Measurements from ENCODE around the gene SEC61B. TPM values are rescaled to one million over a fixed set of nuclear protein-coding genes. Genes with fewer than 3 reads are reported as not detected.

Gene SEC61B
- total RNA-seq, 1 donor from 2014 or later: 129 TPM

DNA sequence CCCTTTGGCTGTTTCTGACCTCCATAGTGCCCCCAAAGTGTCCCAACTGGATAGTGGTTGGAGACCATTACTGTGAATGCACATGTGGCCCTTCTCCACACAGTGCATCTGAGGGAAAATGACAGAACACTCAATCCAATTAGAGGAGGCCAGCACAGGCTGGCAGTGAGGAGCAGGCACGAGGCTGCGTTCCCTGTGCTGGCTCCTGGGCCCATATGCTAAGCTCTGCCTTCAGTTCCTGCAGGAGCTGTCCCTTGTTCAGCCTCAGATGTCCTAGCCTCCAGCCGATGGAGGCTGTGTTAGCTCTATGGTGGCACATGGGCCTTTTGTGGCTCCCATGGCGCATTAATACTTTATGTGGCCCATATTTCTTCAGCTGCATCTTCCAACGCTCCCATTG lies 36.1 kb upstream of the SEC61B start:
- no peak overlapping the region for H3K4me3 Mint-ChIP-seq
- peaks cover 68% of the 10 kb centered on the region for H3K27me3 Mint-ChIP-seq (ENCODE audit: low read depth)
- no peaks in the 10 kb centered on the region for H3K9me3 Mint-ChIP-seq
- TF ChIP-seq, protein P1, sequence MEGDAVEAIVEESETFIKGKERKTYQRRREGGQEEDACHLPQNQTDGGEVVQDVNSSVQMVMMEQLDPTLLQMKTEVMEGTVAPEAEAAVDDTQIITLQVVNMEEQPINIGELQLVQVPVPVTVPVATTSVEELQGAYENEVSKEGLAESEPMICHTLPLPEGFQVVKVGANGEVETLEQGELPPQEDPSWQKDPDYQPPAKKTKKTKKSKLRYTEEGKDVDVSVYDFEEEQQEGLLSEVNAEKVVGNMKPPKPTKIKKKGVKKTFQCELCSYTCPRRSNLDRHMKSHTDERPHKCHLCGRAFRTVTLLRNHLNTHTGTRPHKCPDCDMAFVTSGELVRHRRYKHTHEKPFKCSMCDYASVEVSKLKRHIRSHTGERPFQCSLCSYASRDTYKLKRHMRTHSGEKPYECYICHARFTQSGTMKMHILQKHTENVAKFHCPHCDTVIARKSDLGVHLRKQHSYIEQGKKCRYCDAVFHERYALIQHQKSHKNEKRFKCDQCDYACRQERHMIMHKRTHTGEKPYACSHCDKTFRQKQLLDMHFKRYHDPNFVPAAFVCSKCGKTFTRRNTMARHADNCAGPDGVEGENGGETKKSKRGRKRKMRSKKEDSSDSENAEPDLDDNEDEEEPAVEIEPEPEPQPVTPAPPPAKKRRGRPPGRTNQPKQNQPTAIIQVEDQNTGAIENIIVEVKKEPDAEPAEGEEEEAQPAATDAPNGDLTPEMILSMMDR (conservative IDR thresholded peaks at IDR 0.05): no peak
- no peak overlapping the region for H3K27ac Mint-ChIP-seq (ENCODE audit: unreplicated experiment)
- no peaks in the 10 kb centered on the region for H3K36me3 Mint-ChIP-seq (ENCODE audit: low read depth)
- H3K4me1 Mint-ChIP-seq: peaks cover 7% of the 10 kb centered on the region
- DNase-seq (ENCODE audit: low read depth, low spot score): no peak

DNA sequence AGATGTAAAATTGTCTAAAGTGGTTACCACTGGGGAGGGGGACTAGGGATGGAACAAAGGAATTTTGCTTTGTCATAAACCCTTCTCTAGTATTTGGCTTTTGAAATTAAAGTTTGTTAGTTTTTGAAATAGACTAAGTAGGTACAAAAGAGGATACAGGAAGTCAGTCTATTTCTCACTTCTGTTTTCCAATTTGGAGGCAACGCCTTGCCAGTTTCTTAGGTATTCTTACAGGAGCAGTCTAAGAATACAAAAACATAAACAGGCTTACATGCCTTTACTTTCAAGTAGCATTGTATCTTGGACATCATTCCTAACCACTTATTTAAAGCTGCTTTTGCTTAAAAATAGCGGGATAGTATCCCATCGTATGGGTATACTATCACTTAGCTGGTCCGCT lies 34.8 kb upstream of the SEC61B start:
- TF ChIP-seq, protein P1 (conservative IDR thresholded peaks at IDR 0.05): no peak
- Mint-ChIP-seq H3K4me1 (peaks cover 7% of the 10 kb centered on the region), H3K36me3 (ENCODE audit: low read depth) (no peaks in the 10 kb centered on the region), H3K9me3 (no peaks in the 10 kb centered on the region), H3K27me3 (ENCODE audit: low read depth) (peaks cover 65% of the 10 kb centered on the region), H3K4me3 (no peak overlapping the region), H3K27ac (ENCODE audit: unreplicated experiment) (no peak overlapping the region)
- DNase-seq (ENCODE audit: low read depth, low spot score): no peak

DNA sequence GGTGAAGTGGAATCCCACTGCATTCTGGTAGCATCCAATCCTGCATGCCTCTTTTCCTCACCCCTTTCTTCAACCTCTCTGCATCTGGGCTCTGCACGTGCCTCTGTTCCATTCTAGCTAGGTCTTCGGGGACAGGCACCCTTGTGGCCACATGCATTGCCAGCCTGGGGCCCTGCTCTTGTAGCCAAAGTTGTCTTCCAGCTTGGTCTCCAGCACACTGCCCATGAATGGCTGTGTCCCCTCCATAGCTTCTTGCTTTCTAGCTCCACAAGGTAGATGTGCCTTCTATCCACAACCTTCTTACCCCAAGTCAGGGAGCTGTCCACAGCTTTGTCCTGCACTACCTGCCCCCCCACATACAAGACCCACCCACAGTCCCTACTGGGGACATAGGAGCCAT lies 32.9 kb upstream of the SEC61B start:
- TF ChIP-seq, protein P1 (conservative IDR thresholded peaks at IDR 0.05): no peak
- H3K36me3 Mint-ChIP-seq (ENCODE audit: low read depth): no peaks in the 10 kb centered on the region
- H3K27me3 Mint-ChIP-seq (ENCODE audit: low read depth): peaks cover 62% of the 10 kb centered on the region
- H3K27ac Mint-ChIP-seq (ENCODE audit: unreplicated experiment): no peak overlapping the region
- H3K4me1 Mint-ChIP-seq: peaks cover 10% of the 10 kb centered on the region
- no peak overlapping the region for H3K4me3 Mint-ChIP-seq
- H3K9me3 Mint-ChIP-seq: no peaks in the 10 kb centered on the region
- DNase-seq (ENCODE audit: low read depth, low spot score): no peak

DNA sequence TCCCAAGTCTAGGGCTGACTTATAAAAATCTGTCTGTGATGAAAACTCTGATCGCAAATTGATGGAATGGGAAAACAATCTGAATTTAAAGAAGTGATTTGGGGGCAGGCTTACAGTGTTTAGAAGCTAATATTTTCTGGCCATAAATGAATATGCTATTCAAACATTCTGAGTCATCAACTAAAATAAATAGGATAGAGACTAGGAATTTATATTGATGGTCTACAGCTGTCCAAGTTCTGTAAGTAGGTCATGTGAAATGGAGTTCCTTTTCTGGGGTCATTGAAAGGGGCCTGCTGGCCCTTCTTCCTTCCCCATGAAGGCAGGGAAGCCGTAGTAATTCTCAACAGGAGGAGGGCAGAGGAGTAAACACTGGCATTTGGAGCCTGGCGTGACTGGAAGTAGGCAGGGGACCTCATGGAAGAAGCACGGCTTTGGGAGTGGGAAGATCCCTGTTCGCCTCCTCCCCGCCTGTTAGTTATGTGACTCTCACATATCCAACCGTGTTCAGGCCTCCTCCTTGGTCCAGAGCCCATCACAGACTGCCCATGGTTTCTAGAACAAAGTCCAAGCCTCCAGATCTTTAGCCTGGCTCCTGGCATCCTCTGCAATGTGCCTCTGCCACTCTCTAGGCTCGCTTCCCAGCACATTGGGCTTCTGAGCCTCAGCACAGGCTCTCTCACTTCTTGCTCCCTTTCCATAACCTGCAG lies 32.0 kb upstream of the SEC61B start:
- TF ChIP-seq, protein P1 (conservative IDR thresholded peaks at IDR 0.05): no peak
- Mint-ChIP-seq H3K27ac (ENCODE audit: unreplicated experiment) (no peak overlapping the region), H3K9me3 (no peaks in the 10 kb centered on the region), H3K36me3 (ENCODE audit: low read depth) (no peaks in the 10 kb centered on the region), H3K4me1 (peaks cover 3% of the 10 kb centered on the region), H3K27me3 (ENCODE audit: low read depth) (peaks cover 56% of the 10 kb centered on the region), H3K4me3 (no peak overlapping the region)
- no peak for DNase-seq (ENCODE audit: low read depth, low spot score)

DNA sequence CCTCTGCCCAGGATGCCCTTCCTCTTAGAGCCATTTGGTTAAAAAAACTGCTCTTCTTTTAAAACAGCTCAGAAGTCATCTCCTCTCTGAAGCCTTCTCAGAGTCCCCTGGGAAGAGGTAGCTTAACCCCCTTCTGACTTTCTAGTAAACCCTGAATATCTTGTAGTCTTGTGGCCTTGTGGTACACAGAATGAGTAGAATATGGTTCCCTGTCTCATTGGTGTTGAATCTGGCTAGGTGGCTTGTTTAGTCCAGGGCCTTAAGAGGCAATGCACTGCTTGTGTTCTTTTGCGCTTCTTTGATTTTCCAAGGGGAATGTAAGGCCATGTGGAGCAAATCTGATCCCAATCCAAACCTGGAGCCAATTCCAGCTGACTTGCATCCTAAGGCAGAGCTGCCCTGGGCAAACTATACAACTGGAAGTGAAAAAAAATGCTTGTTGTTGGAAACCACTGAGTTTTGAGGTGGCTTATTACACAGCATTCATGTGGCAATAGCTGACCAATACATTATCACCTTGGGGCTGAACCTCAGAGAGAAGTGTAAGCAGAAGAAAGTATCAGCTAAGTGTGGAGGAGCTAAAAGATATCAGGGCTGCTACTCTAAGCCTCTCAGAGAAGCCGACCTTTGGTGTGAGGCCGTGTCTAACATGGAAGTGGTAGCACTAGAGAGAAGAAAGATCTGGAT lies 31.3 kb upstream of the SEC61B start:
- Mint-ChIP-seq H3K36me3 (ENCODE audit: low read depth) (no peaks in the 10 kb centered on the region), H3K4me3 (no peak overlapping the region), H3K9me3 (no peaks in the 10 kb centered on the region), H3K27me3 (ENCODE audit: low read depth) (peaks cover 56% of the 10 kb centered on the region), H3K27ac (ENCODE audit: unreplicated experiment) (no peak overlapping the region), H3K4me1 (peaks cover 3% of the 10 kb centered on the region)
- TF ChIP-seq, protein P1 (conservative IDR thresholded peaks at IDR 0.05): no peak
- DNase-seq (ENCODE audit: low read depth, low spot score): no peak
